Lower leg skin (tissue), 4 donors: ENCODE data around the gene CGB1. TPM values are rescaled to one million over a fixed set of nuclear protein-coding genes. Genes with fewer than 3 reads are reported as not detected.
"Not testable (repeated sequence)": the region's sequence is repeated elsewhere in the genome, so short reads cannot be mapped to it uniquely, and the experiment has no call there.

Experiments
- DNase-seq, 2 donors: peaks; one replicate each; pipeline ENCODE4 v3.0.0-alpha.2; 2019; ENCODE audit warnings: low spot score in 2 of 2
- H3K4me3 ChIP-seq: fragments of 200-600 bp; sonication (generic); 2 replicates; pipeline ENCODE4 v1.5.1; 2017; ENCODE audit warnings: mild to moderate bottlenecking, low read depth; ENCODE audit not compliant: poor library complexity, severe bottlenecking
- CTCF ChIP-seq, 3 donors: fragments of 450-650 bp; IDR thresholded peaks; one replicate each; pipeline ENCODE4 v1.5.1; 2016; ENCODE audit warnings: antibody characterized with exemption in 3 of 3, mild to moderate bottlenecking in 3 of 3, moderate library complexity in 2 of 3
- POLR2A ChIP-seq, 2 donors: fragments of 450-650 bp; IDR thresholded peaks; one replicate each; pipeline ENCODE4 v1.6.1; 2016 to 2017; ENCODE audit warnings: antibody characterized with exemption in 2 of 2, mild to moderate bottlenecking in 1 of 2, moderate library complexity in 1 of 2
- WGBS, 2 donors: methylation state at CpG; one replicate each; pipeline ENCODE4 v1.1.5; 2018; 5-methylcytosine and 5-hydroxymethylcytosine counted together
- intact Hi-C: fragments of 100-400 bp; cut with DNase I; formaldehyde crosslinking; loops from one replicate; pipeline ENCODE4 v1.15.0; 2023; ENCODE audit warnings: low total_unique reads
- total RNA-seq, 4 donors: library from RNA; depleted of rRNA; stranded (reverse); fragments of >200 nt; gene quantifications; one replicate each; pipeline ENCODE4 v1.1.0, GENCODE V29; 2016

Gene CGB1
- total RNA-seq, result 1 to 10 TPM in 1 of 4 donors, not detected in 3; 2.2 TPM

DNA sequence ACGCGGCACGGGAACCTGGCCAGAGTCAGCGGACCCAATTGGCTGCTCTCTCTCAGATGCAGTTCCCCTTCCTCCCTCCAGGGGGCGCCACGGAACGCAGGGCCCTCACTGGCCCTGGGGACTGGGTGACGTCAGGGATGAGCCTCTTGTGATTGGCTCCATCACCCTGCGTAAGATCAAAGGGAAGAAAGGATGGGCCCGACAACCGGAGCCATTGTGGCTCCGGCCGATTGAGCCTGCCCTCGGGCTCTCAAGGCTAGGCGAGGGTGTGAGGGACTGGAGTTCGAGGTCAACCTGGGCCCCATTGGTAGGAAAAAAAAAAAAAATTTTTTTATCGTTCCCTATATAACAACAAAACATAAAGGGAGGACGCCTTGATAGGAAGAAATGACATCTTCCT, at the start of gene CGB1:
Gene CGB1, minus strand, starts transcription at position 81 of the 400 bp plus-strand sequence. CDS start 184 bp downstream, outside the sequence.
- DNase-seq, H3K4me3 ChIP-seq, intact Hi-C loops: not testable (repeated sequence)
- 38 to 56% methylated on average over 18 of the region's 18 CpGs for WGBS, 2 donors

- WGBS, 2 donors, result 33 to 38% methylated on average over 11 of the region's 11 CpGs
- DNase-seq, result no peak
- intact Hi-C loops, result no loop called here
- H3K4me3 ChIP-seq, result peak overlapping the region; percentile 73
- TF ChIP-seq POLR2A (IDR thresholded peaks at IDR 0.05) (no peak), CTCF (IDR thresholded peaks at IDR 0.05) (no peak)
These were observed 49.6 kb upstream of the CGB1 start for GRCh38 chr19:49086296-49086695.

DNA sequence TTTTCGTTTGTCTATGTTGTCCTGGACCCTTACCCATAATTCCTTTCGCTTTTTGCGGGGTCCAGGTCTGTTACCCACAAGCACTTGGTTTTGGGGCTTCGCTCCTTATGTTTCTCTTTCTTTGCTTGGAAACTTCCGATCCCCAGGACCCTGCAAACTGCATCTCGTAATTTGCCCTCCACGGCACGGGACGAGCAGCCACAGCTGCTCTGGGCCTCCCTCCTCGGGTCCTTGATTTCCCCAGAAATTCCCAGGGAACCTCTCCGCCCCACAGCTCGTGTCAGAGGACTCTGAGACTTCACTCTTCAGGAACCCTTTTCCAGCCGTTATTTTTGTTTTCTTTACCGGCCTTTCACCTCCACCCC, 49.2 kb upstream of the CGB1 start:
- peak overlapping the region; percentile 73 for H3K4me3 ChIP-seq
- DNase-seq, result peak in 1 of 2 donors; percentile 83
- 1 to 2% methylated on average over 14 of the region's 14 CpGs for WGBS, 2 donors
- TF ChIP-seq CTCF (IDR thresholded peaks at IDR 0.05), result no peak
- no peak for TF ChIP-seq POLR2A (IDR thresholded peaks at IDR 0.05)
- intact Hi-C loops, result no loop called here

DNA sequence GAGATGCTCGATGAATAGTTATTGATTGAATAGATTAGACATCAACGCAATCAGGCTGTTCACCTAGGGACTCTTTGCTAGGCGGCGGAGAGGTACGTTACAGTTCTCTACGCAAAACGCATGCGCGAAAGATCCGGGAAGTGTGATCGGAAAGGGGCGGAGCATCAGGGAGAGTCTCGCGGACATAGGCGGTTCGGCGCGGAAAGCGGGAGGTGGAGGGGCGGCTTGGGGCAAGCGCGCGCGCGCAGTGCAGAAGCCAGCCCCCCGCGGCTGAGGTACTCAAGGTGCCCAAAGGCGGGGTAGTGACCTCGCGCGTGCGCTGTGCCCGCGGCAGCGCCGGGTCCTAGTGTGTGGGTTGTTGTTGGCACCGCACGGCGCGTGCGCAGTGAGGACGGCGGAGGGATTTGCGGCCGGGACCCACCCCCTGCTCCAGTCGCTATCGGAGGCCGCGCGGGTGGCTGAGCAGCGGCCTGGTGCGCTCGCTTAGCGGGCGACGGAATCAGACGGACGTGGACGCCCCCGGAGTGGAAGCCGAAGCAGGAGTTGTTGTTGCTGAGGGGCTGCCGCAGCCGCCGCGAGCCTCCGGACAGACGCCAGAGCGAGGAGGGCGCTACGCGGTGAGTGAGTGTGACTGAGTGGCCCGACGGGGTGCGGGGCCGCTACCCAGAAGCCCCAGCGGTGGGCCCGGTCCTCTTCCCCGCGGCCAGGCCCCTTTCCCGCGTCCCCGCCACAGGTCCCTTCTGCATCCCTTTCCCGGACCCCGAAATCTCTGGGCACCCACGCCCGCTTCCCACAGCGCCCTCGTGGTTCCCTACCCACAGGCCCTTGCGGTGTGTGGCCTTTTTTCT, 48.5 kb upstream of the CGB1 start, which contains the start of gene SNRNP70:
Gene SNRNP70, plus strand, starts transcription at position 432 of the 848 bp plus-strand sequence. CDS start 964 bp downstream, outside the sequence.
- 0 to 1% methylated on average over 70 to 84 of the region's 89 CpGs for WGBS, 2 donors

GRCh38 chr19:49084206-49085019, 47.7 kb upstream of the CGB1 start:
- intact Hi-C loops, result no loop called here
- peak in 1 of 2 donors; percentile 84 for DNase-seq
- H3K4me3 ChIP-seq, result no peak overlapping the region
- WGBS, 2 donors, result 59 to 68% methylated on average over 26 of the region's 26 CpGs
- TF ChIP-seq CTCF (IDR thresholded peaks at IDR 0.05), result no peak
- no peak for TF ChIP-seq POLR2A (IDR thresholded peaks at IDR 0.05)

More for the DNA sequence above, 48.5 kb upstream of the CGB1 start, which contains the start of gene SNRNP70:
- peak within 1 kb of the TSS; percentile 73 for H3K4me3 ChIP-seq
- intact Hi-C loops, result no loop called here
- peak; percentile 98 to 100 for DNase-seq
- TF ChIP-seq CTCF (IDR thresholded peaks at IDR 0.05) (no peak), POLR2A (IDR thresholded peaks at IDR 0.05) (peak in 1 of 2 donors; percentile 79)

GRCh38 chr19:49081273-49081672, 44.6 kb upstream of the CGB1 start:
- TF ChIP-seq POLR2A (IDR thresholded peaks at IDR 0.05) (no peak), CTCF (IDR thresholded peaks at IDR 0.05) (no peak)
- intact Hi-C loops, result no loop called here
- WGBS, 2 donors, result 75 to 85% methylated on average over 1 of the region's 1 CpG
- DNase-seq, result no peak
- no peak overlapping the region for H3K4me3 ChIP-seq
